CD4-positive, alpha-beta T cell treated with Interleukin-4 for 4 hours (primary cell): ENCODE data around the gene PPIL1.

Source experiments
- DNase-seq: peaks from one replicate; pipeline ENCODE4 v3.0.0-alpha.2; 2020

The PPIL1 gene

DNA sequence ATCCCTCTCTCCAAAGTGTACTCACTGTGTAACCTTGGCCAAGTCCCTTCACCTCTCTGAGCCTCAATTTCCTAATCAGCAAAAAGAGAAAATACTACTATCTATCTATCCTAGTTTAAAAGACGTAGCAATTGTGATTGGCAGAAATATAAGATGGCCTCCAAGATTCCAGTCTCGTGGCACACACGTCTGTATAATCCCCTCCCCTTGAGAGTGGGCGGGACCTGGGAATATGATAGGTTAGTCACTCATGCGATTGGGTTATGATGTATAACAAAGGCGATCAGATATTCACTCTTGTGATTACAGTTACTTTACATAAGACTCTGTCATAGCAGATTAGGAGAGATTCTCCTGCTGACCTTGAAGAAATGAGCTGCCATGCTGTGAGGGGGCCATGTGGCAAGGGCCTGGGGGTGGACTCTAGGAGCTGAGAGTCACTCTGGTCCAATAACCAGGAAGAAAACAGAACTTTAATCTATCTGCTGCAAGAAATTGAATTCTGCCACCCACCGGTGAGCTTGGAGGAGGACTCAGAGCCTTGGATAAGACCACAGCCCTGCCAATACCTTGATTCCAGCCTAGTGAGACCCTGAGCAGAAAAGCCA lies 41.3 kb downstream of the PPIL1 start:
- DNase-seq = no peak

GRCh38 chr6:36832313-36832712 lies 42.3 kb downstream of the PPIL1 start:
- DNase-seq = no peak

DNA sequence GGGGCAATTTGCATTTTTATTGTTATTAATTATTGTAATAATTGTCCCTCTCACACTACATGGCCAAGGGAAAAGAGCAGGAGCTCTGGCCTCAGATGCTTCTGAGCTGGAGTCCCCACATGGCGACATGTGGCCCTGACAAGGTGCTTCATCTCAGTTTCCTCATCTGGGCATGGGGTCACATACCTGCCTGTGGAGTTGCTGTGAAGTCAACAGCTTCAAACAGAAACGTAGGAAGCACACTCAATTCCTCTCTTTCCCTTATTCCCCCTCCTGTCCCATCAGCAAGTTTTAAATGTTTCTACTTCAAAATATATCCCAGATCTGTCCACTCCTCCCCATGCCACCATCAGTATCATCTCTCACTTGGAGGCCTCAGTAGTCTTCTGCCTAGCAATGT lies 44.0 kb downstream of the PPIL1 start:
- no peak for DNase-seq

DNA sequence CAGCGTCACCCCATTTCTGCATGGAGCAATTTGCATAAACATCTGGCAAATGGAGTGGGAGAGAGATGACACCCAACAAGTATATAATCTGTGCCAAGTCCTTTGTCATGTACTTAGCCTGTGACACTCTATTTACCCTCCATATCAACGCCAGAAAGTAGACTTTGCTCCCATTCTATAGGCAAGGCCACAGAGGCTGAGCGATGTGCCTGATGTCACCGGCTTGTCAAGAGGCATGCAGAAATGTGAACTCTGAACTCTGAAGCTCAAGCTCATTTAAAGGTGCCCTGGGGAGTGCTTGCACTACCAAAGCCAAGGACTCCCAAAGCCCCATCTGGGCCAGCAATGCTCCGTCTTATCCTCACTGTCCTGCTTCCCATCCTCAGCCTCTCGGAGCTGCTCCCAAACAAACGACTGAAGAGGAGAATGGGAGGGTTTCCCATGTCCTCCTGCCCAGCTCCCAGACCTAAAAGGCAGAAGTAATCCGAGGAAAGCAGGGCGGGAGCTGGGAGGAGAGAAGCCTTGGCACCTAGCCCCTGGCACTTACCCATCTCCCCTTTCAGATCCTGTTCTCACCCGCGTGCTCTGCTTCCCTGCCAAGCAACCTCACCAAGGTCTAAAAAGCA lies 44.6 kb downstream of the PPIL1 start:
- no peak for DNase-seq

- peak; percentile 7 for DNase-seq
Observed at GRCh38 chr6:36827261-36828079, 47.1 kb downstream of the PPIL1 start.

DNA sequence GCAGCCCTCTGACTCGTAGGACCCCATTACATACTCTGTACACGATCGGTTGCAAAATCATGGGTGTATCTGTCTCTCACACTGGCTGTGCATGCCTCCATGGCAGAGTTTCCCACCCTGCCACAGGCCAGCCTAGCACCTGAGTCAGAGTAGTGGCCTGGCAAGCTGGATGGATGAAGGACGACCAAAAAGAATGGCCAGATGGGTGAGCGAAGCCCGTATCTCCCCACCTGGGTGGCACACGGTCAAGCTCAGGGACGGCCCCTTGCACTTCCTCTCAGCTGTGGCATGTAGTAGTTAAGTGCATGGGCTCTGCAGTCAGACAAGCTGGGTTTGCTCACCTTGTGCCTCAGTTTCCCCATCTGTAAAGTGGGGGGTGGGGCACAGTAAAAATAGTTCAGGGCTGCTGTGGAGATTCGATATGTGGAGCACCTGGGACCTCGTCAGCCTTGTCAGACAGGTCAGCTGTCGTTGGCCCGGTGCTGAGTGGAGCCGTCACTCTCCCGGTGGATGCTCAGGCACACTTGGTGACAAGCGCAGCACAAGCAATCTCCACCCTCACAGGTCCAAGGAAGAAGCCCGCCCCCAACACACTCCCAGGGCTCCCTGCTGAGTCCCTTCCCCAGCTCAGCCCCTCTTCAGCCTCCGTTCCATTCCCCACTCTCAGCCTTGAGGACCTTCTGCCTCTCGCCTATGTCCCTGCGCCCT lies 47.9 kb downstream of the PPIL1 start:
- DNase-seq = no peak

DNA sequence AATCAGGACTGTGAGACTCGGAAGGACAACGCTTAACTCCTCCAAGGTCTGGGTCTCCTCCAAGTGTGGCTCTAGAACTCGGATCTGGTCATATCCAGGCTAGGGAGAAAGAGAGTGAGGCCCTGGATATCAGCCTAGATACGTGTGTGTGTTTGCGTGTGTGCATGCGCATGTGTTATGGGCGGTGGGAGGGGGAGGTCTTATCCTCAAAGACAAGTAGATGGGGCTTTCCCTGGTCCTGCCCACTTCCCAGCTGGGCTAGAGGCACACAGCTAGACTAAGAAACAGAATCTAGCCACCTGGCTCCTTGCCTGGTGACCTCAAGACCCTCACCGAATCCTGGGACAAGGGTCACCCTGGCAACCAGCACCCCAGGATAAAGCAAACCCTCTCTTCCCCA lies 48.6 kb downstream of the PPIL1 start:
- DNase-seq = no peak

DNA sequence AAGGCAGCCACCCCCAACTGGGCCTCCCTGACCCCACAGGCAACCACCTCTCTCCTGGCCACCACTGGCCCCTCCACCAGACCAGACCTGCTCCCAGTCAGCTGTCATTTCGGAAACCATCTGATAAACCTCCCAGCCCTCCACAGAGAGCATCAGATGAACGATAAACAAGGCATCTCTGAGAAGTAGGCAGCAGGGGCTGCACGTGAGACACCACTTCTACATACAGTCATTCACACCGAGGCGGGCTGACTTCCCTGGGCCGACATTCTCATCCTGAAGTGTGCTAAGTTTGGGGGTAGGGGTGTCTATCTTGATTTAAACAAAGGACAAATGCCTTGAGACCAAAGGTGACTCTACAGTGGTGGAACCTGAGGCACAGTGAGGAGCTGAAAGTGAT lies 49.2 kb downstream of the PPIL1 start:
- DNase-seq = no peak

DNA sequence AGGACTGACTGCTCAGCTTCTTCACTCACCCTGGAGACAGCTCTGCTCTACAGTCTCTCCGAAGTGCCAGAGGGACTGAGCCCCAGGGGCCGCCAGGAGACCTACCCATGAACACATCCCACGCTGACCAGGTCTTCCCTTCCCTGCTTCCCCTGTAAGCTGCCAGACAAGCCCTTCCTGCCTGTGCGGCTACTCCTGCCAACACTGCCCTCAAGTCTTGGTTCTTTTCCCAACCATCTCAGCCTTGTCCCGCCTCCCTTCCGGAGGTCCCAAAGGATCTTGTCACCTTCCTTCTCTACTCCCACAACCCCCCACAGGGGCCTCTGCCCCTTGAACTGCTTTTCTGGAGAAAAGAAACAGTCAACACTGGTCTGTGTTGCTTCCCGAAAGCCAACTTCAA lies 50.4 kb downstream of the PPIL1 start:
- DNase-seq = no peak

DNA sequence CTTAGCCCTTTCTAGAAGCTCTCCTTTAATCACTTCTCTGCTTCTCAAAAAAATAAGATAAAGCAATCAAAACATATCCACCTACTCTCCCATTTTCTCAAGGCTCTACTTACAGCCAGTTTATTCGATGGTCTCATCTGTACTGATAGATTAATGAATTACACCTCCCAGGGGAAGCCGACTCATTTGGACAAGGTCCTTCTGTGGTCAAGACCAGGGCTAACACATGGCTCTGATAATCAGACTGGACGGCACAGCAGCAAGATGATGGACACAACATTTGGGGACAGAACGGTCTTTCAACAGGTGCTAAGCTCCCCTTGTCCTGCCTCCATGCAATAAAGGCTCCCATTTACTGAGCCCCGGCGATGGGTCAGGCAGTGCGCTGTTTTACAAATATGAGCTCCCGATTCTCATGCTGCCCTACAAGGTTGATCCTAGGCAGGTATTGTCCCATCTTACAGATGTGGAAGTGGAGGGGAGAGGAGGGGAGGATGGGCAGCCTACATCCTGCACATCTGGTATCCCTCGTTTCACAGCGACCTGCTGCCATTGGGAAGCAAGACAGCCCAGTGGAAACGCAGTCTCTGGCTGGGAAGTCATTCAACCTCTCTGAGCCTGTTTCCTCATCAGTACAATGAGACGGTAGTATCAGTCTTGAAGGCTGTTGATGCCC lies 51.0 kb downstream of the PPIL1 start:
- DNase-seq = no peak

DNA sequence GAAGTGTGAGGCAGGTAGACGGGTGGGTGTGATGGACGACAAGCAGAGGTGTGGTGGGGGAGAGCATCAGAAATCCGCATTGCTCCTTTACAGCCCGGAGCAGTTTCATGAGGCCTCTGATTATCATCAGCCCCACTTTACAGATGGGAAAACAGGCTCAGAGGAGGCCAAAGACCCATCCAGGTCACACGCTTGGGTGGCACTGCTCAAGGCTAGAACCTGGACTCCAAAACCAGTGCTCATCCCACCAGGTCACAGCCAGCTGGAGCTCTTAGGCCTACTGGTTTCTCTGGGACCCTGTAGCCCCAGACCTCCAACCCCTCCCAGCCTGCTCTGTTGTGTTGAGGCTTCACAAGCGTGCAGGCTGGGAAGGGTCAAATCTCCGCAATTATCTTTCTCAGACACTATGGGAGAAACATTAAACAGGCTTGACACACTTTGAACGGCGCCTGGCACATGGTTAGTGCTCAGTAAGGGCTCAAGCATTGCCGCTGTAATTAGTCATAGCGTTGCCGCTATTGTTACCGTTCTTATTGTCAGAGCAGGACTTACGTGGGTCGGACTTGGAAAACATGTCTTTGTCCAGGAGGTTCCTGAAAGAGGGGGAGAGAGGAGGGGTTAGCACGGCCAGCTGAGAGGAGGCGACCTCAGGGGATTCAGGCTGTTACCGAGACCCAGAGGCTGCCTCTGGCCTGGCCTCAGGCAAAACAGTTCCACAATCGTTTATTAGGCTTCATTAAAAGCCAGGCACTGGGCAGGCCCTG lies 51.9 kb downstream of the PPIL1 start:
- DNase-seq = no peak

DNA sequence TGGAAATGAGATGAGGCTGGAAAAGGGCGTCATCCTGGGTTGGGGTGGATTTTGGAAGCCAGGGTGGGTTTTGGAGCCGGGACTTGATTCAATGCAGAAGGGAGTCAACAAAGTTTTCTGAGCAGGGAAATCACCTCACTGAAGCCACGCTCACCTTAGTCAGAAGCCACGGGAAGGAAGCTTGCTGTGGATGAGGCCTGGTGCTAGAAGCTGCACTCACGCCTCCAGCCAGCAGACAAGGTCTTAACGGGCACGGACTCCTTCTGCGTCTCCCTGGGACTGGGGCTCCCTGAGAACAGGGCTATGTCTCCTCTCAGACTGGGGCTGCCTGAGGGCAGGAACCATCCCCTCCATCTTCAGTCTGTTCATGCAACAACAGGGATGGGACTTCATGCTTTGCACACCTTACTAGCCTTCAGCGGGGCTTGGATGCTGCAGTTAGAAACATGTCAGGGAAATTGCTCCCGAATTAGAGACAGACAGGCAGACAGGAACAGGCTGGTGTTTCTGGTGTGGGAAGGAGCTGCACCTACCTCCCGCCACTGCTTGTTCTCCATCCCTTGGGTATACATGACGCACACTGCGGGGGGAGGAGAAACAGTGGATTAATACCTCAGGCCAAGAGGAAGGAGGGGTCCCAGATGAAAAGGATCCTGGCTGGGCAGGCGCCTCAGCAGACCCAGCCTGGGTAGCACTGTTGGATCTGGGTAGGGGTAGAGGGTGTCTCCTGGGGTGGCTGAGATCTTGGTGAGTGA lies 52.8 kb downstream of the PPIL1 start:
- no peak for DNase-seq

GRCh38 chr6:36820700-36821580 lies 53.7 kb downstream of the PPIL1 start:
- no peak for DNase-seq

DNA sequence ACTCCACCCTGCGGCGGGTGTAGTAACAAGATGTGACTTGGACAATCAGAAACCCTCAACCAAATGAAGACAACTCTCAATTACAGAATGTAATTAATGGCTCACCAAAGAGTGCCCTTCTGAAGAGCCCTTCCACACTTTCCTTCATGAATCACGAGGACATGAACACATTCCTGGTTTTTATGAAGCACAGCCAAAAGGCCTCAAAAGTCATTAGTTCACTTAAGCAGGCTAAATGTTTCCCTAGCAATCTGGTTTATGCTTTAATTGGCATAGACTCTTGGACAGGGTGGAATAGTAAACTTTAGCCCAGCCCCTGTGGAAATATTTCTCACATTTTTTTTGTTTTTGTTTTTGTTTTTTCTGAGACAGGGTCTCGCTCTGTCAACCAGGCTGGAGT lies 55.8 kb downstream of the PPIL1 start:
- no peak for DNase-seq

DNA sequence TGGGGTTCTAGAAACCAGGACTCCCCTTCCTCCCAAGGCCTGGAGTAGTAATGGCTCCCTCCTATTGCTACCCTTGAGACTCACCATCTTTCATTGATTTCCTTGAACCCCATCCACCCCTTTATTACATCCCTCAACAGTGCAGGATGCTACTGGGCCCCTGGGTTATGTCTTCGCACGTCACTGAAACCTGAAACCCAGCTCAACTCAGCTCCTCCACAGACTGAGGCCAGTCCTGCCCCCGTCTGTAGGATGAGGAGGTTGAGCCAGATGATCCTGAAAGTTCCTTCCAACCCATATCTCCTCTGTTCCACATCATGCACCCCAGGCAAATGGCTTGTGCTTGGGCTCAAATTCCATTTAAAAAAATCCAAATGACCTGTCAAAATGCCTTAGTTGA lies 56.8 kb downstream of the PPIL1 start:
- no peak for DNase-seq

DNA sequence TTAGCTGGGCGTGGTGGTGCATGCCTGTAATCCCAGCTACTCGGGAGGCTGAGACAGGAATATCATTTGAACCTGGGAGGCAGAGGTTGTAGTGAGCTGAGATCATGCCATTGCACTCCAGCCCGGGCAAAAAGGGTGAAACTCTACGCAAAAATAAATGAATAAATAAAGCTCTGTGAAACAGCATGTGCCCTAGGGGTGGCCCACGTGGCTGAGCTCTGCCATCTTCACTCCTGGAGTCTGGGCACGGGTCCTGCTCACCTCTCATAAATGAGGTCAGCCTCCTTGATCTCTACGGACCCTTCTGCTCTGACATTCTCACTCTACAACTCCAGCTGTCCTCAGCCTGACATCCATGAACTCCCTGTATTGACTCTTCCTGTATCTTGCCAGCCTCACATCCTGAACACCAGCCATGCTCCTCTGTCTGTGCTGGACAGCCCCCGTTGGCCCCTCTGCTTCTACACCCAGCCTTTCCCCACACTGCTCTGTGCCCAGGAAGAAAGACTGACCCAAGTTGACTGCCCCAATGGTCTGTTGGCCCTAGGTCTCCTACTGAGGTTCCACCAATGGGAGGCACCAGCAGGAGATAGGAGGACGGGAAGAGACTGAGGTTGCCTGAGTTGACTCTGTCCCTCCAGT lies 57.3 kb downstream of the PPIL1 start:
- no peak for DNase-seq

DNA sequence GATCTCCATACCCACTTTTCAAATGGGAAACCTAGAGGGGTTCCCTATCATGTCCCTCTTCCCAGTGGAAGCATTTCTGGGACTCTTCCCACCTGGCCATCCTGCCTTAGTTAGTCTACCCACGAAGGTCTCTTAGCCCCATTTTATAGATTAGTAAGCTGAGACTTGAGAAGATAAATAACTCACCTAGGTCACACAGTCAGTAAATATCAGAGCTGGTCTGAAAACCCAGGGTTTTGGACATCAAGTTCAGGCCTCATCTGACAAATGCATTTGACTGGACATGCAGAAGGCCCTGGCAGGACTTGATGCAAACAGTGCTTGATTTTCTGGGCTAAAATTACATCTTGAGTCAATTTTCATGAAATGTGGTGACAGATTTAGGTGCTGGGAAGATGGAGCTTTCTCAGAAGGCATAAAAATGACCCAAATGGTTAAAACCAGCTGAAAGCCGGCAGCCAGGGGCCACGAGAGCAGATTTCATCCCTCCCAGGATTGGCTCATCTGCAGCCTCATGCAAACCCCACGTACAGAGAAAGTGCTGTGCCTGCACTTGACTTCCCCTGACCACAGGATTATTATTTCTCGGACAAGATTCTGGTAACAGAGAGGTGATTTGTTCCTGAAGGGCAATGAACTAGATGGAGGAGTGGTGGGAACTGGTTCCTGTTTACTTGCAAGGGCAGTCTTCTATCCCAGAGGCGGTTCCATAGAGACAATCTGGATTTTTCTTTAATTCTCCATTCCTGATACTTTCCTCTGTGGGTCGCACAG lies 58.5 kb downstream of the PPIL1 start:
- DNase-seq = no peak

- no peak for DNase-seq
Observed at GRCh38 chr6:36814249-36814648, 60.4 kb downstream of the PPIL1 start.

DNA sequence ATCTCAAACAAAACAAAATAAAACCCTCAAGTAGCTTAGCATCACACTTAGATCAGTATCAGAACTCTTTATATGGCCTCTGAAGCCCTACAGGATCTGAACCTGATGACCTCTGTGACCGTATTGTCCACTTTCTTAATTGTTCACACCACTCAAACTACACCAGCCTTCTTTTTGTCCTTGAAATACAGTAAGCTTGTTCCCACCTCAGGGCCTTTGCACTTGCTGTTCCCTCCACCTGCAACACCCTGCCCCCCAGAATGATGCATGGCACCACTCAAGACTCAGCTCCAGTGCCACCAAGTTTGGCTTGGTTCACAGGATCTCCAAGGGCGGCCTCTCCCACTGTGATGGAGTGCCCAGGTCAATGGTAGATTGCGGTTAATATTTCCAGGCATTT lies 61.1 kb downstream of the PPIL1 start:
- no peak for DNase-seq
